Measurements from ENCODE around the gene PRKN. TPM values are rescaled to one million over a fixed set of nuclear protein-coding genes. Genes with fewer than 3 reads are reported as not detected.

PRKN gene
- total and polyA plus RNA-seq, 2 donors (not counting 3 experiments of a cell fraction or from before 2014, with no cell fraction given) = 0.06 TPM; not detected in 1

DNA sequence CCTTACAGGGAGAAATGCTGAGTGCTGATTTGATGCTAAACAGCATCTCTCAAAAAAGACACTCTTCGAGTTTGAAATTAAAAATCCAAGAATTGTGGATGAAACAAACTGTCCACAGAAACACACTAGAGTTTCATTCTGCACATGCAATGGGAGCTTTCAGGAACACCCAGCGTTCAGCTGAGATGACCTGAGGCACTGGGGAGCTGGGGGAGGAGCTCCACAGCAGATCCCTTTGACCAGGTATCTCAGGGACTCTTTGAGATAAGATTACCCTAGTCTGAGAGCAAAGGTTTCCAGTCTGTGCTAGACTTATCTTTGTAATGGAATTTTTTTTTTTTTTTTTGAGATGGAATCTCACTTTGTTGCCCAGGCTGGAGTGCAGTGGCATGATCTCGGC, 1382.9 kb downstream of the PRKN start:
- Histone ChIP-seq H4K20me1 (replicated peaks; ENCODE audit: control insufficient read depth, extremely low read depth, insufficient read depth, low read length) (no peaks in the 10 kb centered on the region), H3K27ac (ENCODE audit: insufficient read depth, low read depth, low read length) (no peak overlapping the region), H3K9me1 (replicated peaks; ENCODE audit: control insufficient read depth, extremely low read depth, insufficient read depth, low read length) (no peaks in the 10 kb centered on the region), H3K4me1 (ENCODE audit: control insufficient read depth, extremely low read depth, insufficient read depth, low read length) (no peaks in the 10 kb centered on the region), H3K9me3 (replicated peaks; ENCODE audit: control insufficient read depth, insufficient read depth, low read length) (no peaks in the 10 kb centered on the region), H3K79me2 (ENCODE audit: control insufficient read depth, insufficient read depth, low read length) (no peaks in the 10 kb centered on the region), H2AFZ (ENCODE audit: low read depth, low read length) (no peak overlapping the region), H3K27me3 (ENCODE audit: control insufficient read depth in 2 of 2, insufficient read depth in 2 of 2, low read length in 2 of 2) (no peaks in the 10 kb centered on the region), H3K9ac (replicated peaks; ENCODE audit: extremely low read depth, insufficient read depth, low read length) (no peak overlapping the region), H3K4me3 (replicated peaks in 1 of 3; ENCODE audit: insufficient read depth in 1 of 3, low read depth in 1 of 3, low read length in 3 of 3) (no peak overlapping the region), H3K36me3 (ENCODE audit: control insufficient read depth in 2 of 2, extremely low read depth in 1 of 2, insufficient read depth in 2 of 2, low read length in 2 of 2) (no peaks in the 10 kb centered on the region), H3K4me2 (ENCODE audit: insufficient read depth, low read length) (no peak overlapping the region)
- no peak for DNase-seq (ENCODE audit: low read depth, low spot score)
- no TSS peak for BruUV-seq (replicated peaks)
- intact Hi-C loops (cut with micrococcal nuclease) = no loop called here
- dilution Hi-C loops (cut with MboI; ENCODE audit: extremely low pct_ligation_motif_present, low sequenced_read_pairs) = no loop called here
- TF ChIP-seq, protein P1, sequence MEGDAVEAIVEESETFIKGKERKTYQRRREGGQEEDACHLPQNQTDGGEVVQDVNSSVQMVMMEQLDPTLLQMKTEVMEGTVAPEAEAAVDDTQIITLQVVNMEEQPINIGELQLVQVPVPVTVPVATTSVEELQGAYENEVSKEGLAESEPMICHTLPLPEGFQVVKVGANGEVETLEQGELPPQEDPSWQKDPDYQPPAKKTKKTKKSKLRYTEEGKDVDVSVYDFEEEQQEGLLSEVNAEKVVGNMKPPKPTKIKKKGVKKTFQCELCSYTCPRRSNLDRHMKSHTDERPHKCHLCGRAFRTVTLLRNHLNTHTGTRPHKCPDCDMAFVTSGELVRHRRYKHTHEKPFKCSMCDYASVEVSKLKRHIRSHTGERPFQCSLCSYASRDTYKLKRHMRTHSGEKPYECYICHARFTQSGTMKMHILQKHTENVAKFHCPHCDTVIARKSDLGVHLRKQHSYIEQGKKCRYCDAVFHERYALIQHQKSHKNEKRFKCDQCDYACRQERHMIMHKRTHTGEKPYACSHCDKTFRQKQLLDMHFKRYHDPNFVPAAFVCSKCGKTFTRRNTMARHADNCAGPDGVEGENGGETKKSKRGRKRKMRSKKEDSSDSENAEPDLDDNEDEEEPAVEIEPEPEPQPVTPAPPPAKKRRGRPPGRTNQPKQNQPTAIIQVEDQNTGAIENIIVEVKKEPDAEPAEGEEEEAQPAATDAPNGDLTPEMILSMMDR (IDR thresholded peaks at IDR 0.05; ENCODE audit: extremely low read depth in 1 of 2, insufficient read depth in 1 of 2, low read depth in 1 of 2, low read length in 2 of 2) = no peak
- TF ChIP-seq GATA2 (IDR thresholded peaks at IDR 0.05; ENCODE audit: insufficient read depth, insufficient read length, low read depth, low read length) (no peak), MYC (IDR thresholded peaks at IDR 0.05; ENCODE audit: low read depth, low read length) (no peak), EZH2 (IDR thresholded peaks at IDR 0.05; ENCODE audit: borderline replicate concordance, low read depth, low read length, severe bottlenecking) (no peak), JUN (IDR thresholded peaks at IDR 0.05; ENCODE audit: borderline replicate concordance, insufficient read depth, insufficient read length, low read depth) (no peak), POLR2A (IDR thresholded peaks at IDR 0.05; ENCODE audit: low read depth, low read length) (no peak), FOS (IDR thresholded peaks at IDR 0.05; ENCODE audit: borderline replicate concordance, insufficient read depth, low read length) (no peak), POLR2AphosphoS5 (IDR thresholded peaks at IDR 0.05; ENCODE audit: insufficient read depth, low read depth, low read length) (no peak)
- TF ChIP-seq, protein P2, sequence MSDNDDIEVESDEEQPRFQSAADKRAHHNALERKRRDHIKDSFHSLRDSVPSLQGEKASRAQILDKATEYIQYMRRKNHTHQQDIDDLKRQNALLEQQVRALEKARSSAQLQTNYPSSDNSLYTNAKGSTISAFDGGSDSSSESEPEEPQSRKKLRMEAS (IDR thresholded peaks at IDR 0.05; ENCODE audit: insufficient read depth, insufficient read length) = no peak
- CTCF ChIA-PET = interaction anchor here (1.2 kb wide), 1 partner anchor 26 kb away, joined by 4 read pairs; no protein-coding TSS in a partner anchor
- POLR2A ChIA-PET = no interaction called here
- FAIRE-seq = no peak

All from endothelial cell of umbilical vein (primary cell).